ENCODE results near the gene RAB8B. TPM values are rescaled to one million over a fixed set of nuclear protein-coding genes. Genes with fewer than 3 reads are reported as not detected.
"Not testable (repeated sequence)": the region's sequence is repeated elsewhere in the genome, so short reads cannot be mapped to it uniquely, and the experiment has no call there.

Gene RAB8B
- total RNA-seq, 1 experiment from 2014 or later, result 17.6 TPM

DNA sequence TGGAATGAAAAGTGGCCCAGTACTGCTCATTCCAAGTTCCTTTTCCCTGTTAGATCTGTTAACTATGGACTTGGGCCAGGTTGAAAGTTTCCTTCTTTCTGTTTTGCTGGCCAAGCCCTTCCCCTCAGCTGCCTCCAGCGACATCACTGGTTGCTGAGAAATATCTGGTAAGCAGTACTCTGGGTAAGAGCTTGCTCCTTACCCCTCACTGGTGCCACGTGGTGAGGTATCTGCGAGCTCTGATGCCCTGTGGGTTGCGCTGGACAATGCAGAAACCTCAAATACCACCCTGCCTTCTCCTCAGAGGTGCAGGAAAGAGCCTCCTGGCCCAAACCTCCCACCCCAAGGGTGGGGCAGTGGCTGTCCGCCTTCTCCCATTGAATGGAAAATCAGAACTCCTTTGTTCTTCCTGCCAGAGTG lies 45.1 kb downstream of the RAB8B start:
- CTCF ChIA-PET, result no interaction called here
- Histone ChIP-seq H3K4me1 (ENCODE audit: control insufficient read depth, insufficient read depth, low read length) (no peaks in the 10 kb centered on the region), H3K9me3 (ENCODE audit: control insufficient read depth, insufficient read depth, low read depth, low read length) (no peaks in the 10 kb centered on the region), H3K27ac (ENCODE audit: low read length) (no peak overlapping the region), H3K27me3 (ENCODE audit: control insufficient read depth, insufficient read depth, low read length) (no peaks in the 10 kb centered on the region), H3K36me3 (ENCODE audit: control insufficient read depth, insufficient read depth, low read length) (no peaks in the 10 kb centered on the region), H3K4me3 (ENCODE audit: low read depth in 2 of 2, low read length in 2 of 2) (no peak overlapping the region)
- BruUV-seq (replicated peaks), result no TSS peak
- intact Hi-C loops (cut with micrococcal nuclease; ENCODE audit: unreplicated experiment) (no loop called here), in situ Hi-C loops (cut with HindIII; ENCODE audit: low pct_unique_long_range_greater_than_20kb, low sequenced_read_pairs) (no loop called here)
- ATAC-seq, result peak; percentile 42; the same call in 1 of the 2 replicates
- DNase-seq (ENCODE audit: low read depth, low spot score), result no peak
- TF ChIP-seq, protein P1, sequence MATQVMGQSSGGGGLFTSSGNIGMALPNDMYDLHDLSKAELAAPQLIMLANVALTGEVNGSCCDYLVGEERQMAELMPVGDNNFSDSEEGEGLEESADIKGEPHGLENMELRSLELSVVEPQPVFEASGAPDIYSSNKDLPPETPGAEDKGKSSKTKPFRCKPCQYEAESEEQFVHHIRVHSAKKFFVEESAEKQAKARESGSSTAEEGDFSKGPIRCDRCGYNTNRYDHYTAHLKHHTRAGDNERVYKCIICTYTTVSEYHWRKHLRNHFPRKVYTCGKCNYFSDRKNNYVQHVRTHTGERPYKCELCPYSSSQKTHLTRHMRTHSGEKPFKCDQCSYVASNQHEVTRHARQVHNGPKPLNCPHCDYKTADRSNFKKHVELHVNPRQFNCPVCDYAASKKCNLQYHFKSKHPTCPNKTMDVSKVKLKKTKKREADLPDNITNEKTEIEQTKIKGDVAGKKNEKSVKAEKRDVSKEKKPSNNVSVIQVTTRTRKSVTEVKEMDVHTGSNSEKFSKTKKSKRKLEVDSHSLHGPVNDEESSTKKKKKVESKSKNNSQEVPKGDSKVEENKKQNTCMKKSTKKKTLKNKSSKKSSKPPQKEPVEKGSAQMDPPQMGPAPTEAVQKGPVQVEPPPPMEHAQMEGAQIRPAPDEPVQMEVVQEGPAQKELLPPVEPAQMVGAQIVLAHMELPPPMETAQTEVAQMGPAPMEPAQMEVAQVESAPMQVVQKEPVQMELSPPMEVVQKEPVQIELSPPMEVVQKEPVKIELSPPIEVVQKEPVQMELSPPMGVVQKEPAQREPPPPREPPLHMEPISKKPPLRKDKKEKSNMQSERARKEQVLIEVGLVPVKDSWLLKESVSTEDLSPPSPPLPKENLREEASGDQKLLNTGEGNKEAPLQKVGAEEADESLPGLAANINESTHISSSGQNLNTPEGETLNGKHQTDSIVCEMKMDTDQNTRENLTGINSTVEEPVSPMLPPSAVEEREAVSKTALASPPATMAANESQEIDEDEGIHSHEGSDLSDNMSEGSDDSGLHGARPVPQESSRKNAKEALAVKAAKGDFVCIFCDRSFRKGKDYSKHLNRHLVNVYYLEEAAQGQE (IDR thresholded peaks at IDR 0.05; ENCODE audit: insufficient read depth in 1 of 2, low read depth in 2 of 2, low read length in 1 of 2), result no peak
- TF ChIP-seq SIN3A (IDR thresholded peaks at IDR 0.05; ENCODE audit: borderline replicate concordance, insufficient read depth, low read depth, low read length) (no peak), POLR2AphosphoS5 (IDR thresholded peaks at IDR 0.05; ENCODE audit: low read depth, low read length) (no peak), TCF7L2 (IDR thresholded peaks at IDR 0.05; ENCODE audit: low read depth, low read length) (no peak)
- TF ChIP-seq, protein P2, sequence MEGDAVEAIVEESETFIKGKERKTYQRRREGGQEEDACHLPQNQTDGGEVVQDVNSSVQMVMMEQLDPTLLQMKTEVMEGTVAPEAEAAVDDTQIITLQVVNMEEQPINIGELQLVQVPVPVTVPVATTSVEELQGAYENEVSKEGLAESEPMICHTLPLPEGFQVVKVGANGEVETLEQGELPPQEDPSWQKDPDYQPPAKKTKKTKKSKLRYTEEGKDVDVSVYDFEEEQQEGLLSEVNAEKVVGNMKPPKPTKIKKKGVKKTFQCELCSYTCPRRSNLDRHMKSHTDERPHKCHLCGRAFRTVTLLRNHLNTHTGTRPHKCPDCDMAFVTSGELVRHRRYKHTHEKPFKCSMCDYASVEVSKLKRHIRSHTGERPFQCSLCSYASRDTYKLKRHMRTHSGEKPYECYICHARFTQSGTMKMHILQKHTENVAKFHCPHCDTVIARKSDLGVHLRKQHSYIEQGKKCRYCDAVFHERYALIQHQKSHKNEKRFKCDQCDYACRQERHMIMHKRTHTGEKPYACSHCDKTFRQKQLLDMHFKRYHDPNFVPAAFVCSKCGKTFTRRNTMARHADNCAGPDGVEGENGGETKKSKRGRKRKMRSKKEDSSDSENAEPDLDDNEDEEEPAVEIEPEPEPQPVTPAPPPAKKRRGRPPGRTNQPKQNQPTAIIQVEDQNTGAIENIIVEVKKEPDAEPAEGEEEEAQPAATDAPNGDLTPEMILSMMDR (IDR thresholded peaks at IDR 0.05), result no peak
- POLR2A ChIA-PET, result no interaction called here

DNA sequence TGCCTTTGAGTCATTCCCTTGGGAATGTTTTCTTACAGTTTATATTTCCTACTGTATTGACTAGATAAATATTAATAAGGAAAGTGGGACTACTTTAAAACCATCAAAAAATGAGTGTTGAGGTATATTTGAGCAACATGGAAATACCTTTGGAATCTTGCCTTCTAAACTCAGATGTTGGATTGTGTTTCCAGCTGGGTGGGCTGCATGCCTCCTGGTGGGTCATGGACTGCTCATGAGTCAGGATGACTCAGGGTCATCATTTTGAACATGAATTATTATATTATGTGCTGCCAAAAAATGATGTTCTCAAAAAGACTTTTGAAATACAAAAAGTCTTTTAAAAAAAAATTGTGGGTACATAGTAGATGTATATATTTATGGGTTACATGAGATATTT lies 46.9 kb downstream of the RAB8B start:
- DNase-seq (ENCODE audit: low read depth, low spot score) (no peak), ATAC-seq (no peak)
- Histone ChIP-seq H3K27me3 (ENCODE audit: control insufficient read depth, insufficient read depth, low read length) (no peaks in the 10 kb centered on the region), H3K4me3 (ENCODE audit: low read depth in 2 of 2, low read length in 2 of 2) (no peak overlapping the region), H3K4me1 (ENCODE audit: control insufficient read depth, insufficient read depth, low read length) (no peaks in the 10 kb centered on the region), H3K36me3 (ENCODE audit: control insufficient read depth, insufficient read depth, low read length) (no peaks in the 10 kb centered on the region), H3K9me3 (ENCODE audit: control insufficient read depth, insufficient read depth, low read depth, low read length) (no peaks in the 10 kb centered on the region), H3K27ac (ENCODE audit: low read length) (no peak overlapping the region)
- ChIA-PET CTCF (no interaction called here), POLR2A (no interaction called here)
- intact Hi-C loops (cut with micrococcal nuclease; ENCODE audit: unreplicated experiment) (no loop called here), in situ Hi-C loops (cut with HindIII; ENCODE audit: low pct_unique_long_range_greater_than_20kb, low sequenced_read_pairs) (no loop called here)
- BruUV-seq (replicated peaks), result no TSS peak
- TF ChIP-seq SIN3A (IDR thresholded peaks at IDR 0.05; ENCODE audit: borderline replicate concordance, insufficient read depth, low read depth, low read length) (no peak), POLR2AphosphoS5 (IDR thresholded peaks at IDR 0.05; ENCODE audit: low read depth, low read length) (no peak), TCF7L2 (IDR thresholded peaks at IDR 0.05; ENCODE audit: low read depth, low read length) (no peak)
- TF ChIP-seq, protein P2 (IDR thresholded peaks at IDR 0.05), result no peak

DNA sequence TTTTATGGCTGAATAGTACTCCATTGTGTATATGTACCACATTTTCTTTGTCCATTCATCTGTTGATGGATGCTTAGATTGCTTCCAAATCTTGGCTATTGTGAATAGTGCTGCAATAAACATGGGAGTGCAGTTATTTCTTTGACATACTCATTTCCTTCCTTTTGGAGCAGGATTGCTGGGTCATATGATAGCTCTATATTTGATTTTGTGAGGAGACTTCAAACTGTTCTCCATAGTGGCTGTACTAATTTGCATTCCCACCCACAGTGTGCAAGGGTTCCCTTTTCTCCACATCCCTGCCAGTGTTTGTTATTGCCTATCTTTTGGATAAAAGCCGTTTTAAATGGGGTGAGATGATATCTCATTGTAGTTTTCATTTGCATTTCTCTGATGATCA lies 47.7 kb downstream of the RAB8B start:
- H3K4me1 ChIP-seq (ENCODE audit: control insufficient read depth, insufficient read depth, low read length); ATAC-seq; H3K4me3 ChIP-seq (ENCODE audit: low read depth in 2 of 2, low read length in 2 of 2); DNase-seq (ENCODE audit: low read depth, low spot score); H3K27ac ChIP-seq (ENCODE audit: low read length); CTCF ChIA-PET; intact Hi-C loops (cut with micrococcal nuclease; ENCODE audit: unreplicated experiment); in situ Hi-C loops (cut with HindIII; ENCODE audit: low pct_unique_long_range_greater_than_20kb, low sequenced_read_pairs); H3K9me3 ChIP-seq (ENCODE audit: control insufficient read depth, insufficient read depth, low read depth, low read length); H3K36me3 ChIP-seq (ENCODE audit: control insufficient read depth, insufficient read depth, low read length); H3K27me3 ChIP-seq (ENCODE audit: control insufficient read depth, insufficient read depth, low read length); POLR2A ChIA-PET; BruUV-seq (replicated peaks): not testable (repeated sequence)
